Measurements from ENCODE around the gene CTTNBP2NL.
A peak's percentile ranks its signal among the peaks of the same experiment; 100 is the strongest.

The CTTNBP2NL gene

GRCh38 chr1:112390775-112391602 lies 5.0 kb upstream of the CTTNBP2NL start (continued):
- no peak for TF ChIP-seq ZNF157 (tag by site-specific recombination; IDR thresholded peaks at IDR 0.05)
- TF ChIP-seq GLI4 (tag by site-specific recombination; IDR thresholded peaks at IDR 0.05): no peak
- peak; percentile 54; the same call in 1 of the 2 replicates for TF ChIP-seq ZNF324 (tag by site-specific recombination; IDR thresholded peaks at IDR 0.05)
- TF ChIP-seq ZNF37A (tag by site-specific recombination; IDR thresholded peaks at IDR 0.05): no peak
- no peak for TF ChIP-seq ZNF488 (tag by site-specific recombination; IDR thresholded peaks at IDR 0.05)
- peak; percentile 70 for TF ChIP-seq KLF1 (tag by site-specific recombination; IDR thresholded peaks at IDR 0.05)
- peak; percentile 82 for TF ChIP-seq KLF8 (tag by site-specific recombination; IDR thresholded peaks at IDR 0.05)
- no peak for TF ChIP-seq ZNF837 (tag by site-specific recombination; IDR thresholded peaks at IDR 0.05)
- peak; percentile 88; the same call in 1 of the 2 replicates for TF ChIP-seq KLF9 (tag by site-specific recombination; IDR thresholded peaks at IDR 0.05; ENCODE audit: low read depth)
- TF ChIP-seq ZNF704 (tag by site-specific recombination; IDR thresholded peaks at IDR 0.05): no peak
- TF ChIP-seq HOXC10 (CRISPR knock-in tag; IDR thresholded peaks at IDR 0.05): no peak
- TF ChIP-seq IKZF3 (tag by site-specific recombination; IDR thresholded peaks at IDR 0.05): peak; percentile 76; the same call in 1 of the 2 replicates
- TF ChIP-seq, protein P1, sequence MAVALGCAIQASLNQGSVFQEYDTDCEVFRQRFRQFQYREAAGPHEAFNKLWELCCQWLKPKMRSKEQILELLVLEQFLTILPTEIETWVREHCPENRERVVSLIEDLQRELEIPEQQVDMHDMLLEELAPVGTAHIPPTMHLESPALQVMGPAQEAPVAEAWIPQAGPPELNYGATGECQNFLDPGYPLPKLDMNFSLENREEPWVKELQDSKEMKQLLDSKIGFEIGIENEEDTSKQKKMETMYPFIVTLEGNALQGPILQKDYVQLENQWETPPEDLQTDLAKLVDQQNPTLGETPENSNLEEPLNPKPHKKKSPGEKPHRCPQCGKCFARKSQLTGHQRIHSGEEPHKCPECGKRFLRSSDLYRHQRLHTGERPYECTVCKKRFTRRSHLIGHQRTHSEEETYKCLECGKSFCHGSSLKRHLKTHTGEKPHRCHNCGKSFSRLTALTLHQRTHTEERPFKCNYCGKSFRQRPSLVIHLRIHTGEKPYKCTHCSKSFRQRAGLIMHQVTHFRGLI (tag by site-specific recombination; IDR thresholded peaks at IDR 0.05): peak; percentile 100
- peak; percentile 46; the same call in 1 of the 2 replicates for TF ChIP-seq KLF10 (tag by site-specific recombination; IDR thresholded peaks at IDR 0.05)
- TF ChIP-seq ZNF747 (tag by site-specific recombination; IDR thresholded peaks at IDR 0.05): no peak

GRCh38 chr1:112391603-112391940 lies 4.4 kb upstream of the CTTNBP2NL start:
- Histone ChIP-seq H3K27ac (ENCODE audit: extremely low read depth, low read depth, low read length) (no peak overlapping the region), H3K4me3 (ENCODE audit: low read depth, low read length) (no peak overlapping the region), H3K9me3 (ENCODE audit: control insufficient read depth, insufficient read depth, low read depth, low read length) (no peaks in the 10 kb centered on the region), H3K4me1 (ENCODE audit: control insufficient read depth, insufficient read depth, low read length) (peaks cover 10% of the 10 kb centered on the region), H3K36me3 (ENCODE audit: control insufficient read depth in 2 of 2, insufficient read depth in 1 of 2, low read length in 2 of 2) (no peaks in the 10 kb centered on the region)
- CTCF ChIA-PET: interaction anchor here (0.6 to 6.4 kb wide), 33 partner anchors 11 to 651 kb away, joined by 3 to 65 read pairs (median 5); partner anchors contain the start of genes CAPZA1, PPM1J and ST7L
- POLR2A ChIA-PET: interaction anchor here (0.8 to 1.5 kb wide), 4 partner anchors 18 to 315 kb away, joined by 3 to 7 read pairs (median 5); partner anchors contain the start of genes RHOC and ST7L
- TF ChIP-seq GLIS2 (tag by site-specific recombination; IDR thresholded peaks at IDR 0.05) (no peak), BCL11B (tag by site-specific recombination; IDR thresholded peaks at IDR 0.05; ENCODE audit: low read depth) (no peak), GLIS1 (tag by site-specific recombination; IDR thresholded peaks at IDR 0.05) (no peak), ZNF701 (tag by site-specific recombination; IDR thresholded peaks at IDR 0.05) (no peak), TRIM28 (IDR thresholded peaks at IDR 0.05; ENCODE audit: borderline replicate concordance, low read length) (no peak), ZNF529 (tag by site-specific recombination; IDR thresholded peaks at IDR 0.05; ENCODE audit: insufficient replicate concordance) (no peak), ZNF747 (tag by site-specific recombination; IDR thresholded peaks at IDR 0.05) (no peak)
- TF ChIP-seq, protein P2, sequence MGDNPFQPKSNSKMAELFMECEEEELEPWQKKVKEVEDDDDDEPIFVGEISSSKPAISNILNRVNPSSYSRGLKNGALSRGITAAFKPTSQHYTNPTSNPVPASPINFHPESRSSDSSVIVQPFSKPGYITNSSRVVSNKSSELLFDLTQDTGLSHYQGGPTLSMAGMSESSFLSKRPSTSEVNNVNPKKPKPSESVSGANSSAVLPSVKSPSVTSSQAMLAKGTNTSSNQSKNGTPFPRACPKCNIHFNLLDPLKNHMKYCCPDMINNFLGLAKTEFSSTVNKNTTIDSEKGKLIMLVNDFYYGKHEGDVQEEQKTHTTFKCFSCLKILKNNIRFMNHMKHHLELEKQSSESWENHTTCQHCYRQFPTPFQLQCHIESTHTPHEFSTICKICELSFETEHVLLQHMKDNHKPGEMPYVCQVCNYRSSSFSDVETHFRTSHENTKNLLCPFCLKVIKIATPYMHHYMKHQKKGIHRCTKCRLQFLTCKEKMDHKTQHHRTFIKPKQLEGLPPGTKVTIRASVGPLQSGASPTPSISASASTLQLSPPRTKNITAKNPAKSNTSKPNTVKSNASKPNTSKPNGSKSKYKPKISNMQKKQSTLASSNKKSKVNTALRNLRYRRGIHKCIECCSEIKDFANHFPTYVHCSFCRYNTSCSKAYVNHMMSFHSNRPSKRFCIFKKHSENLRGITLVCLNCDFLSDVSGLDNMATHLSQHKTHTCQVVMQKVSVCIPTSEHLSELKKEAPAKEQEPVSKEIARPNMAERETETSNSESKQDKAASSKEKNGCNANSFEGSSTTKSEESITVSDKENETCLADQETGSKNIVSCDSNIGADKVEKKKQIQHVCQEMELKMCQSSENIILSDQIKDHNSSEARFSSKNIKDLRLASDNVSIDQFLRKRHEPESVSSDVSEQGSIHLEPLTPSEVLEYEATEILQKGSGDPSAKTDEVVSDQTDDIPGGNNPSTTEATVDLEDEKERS (tag by site-specific recombination; IDR thresholded peaks at IDR 0.05): no peak

Measured in HEK293 (cell line).